ENCODE measurements around the gene CD38.

CD38 gene

GRCh38 chr4:15776871-15777648 is 1.1 kb upstream of the CD38 start:
- TF ChIP-seq CTCF (IDR thresholded peaks at IDR 0.05; ENCODE audit: insufficient read depth, low read depth, low read length, missing control alignments) = no peak
- DNase-seq (ENCODE audit: low read depth) = no peak

GRCh38 chr4:15777697-15778288 is 335 bp upstream of the CD38 start:
- TF ChIP-seq CTCF (IDR thresholded peaks at IDR 0.05; ENCODE audit: insufficient read depth, low read depth, low read length, missing control alignments) = no peak
- no peak for DNase-seq (ENCODE audit: low read depth)
- no peak overlapping the region for H3K4me3 ChIP-seq (ENCODE audit: low read length)

More at GRCh38 chr4:15776871-15777648, 1.1 kb upstream of the CD38 start:
- no peak overlapping the region for H3K4me3 ChIP-seq (ENCODE audit: low read length)

GRCh38 chr4:15779306-15779705 is 1.2 kb downstream of the CD38 start:
- DNase-seq (ENCODE audit: low read depth) = peak; percentile 62
- TF ChIP-seq CTCF (IDR thresholded peaks at IDR 0.05; ENCODE audit: insufficient read depth, low read depth, low read length, missing control alignments) = peak; percentile 48
- peak overlapping the region; percentile 41 for H3K4me3 ChIP-seq (ENCODE audit: low read length)

GRCh38 chr4:15779809-15780208 is 1.7 kb downstream of the CD38 start:
- TF ChIP-seq CTCF (IDR thresholded peaks at IDR 0.05; ENCODE audit: insufficient read depth, low read depth, low read length, missing control alignments) = no peak
- DNase-seq (ENCODE audit: low read depth) = peak; percentile 27
- H3K4me3 ChIP-seq (ENCODE audit: low read length) = no peak overlapping the region

GRCh38 chr4:15781427-15782095 is 3.4 kb downstream of the CD38 start:
- H3K4me3 ChIP-seq (ENCODE audit: low read length) = no peak overlapping the region
- DNase-seq (ENCODE audit: low read depth) = peak; percentile 19
- no peak for TF ChIP-seq CTCF (IDR thresholded peaks at IDR 0.05; ENCODE audit: insufficient read depth, low read depth, low read length, missing control alignments)

- DNase-seq (ENCODE audit: low read depth) = no peak
- no peak overlapping the region for H3K4me3 ChIP-seq (ENCODE audit: low read length)
- no peak for TF ChIP-seq CTCF (IDR thresholded peaks at IDR 0.05; ENCODE audit: insufficient read depth, low read depth, low read length, missing control alignments)
Measured at GRCh38 chr4:15783676-15784075, 5.5 kb downstream of the CD38 start.
